Vagina (tissue), 2 donors: ENCODE data around the gene BACE1. TPM values are rescaled to one million over a fixed set of nuclear protein-coding genes. Genes with fewer than 3 reads are reported as not detected.

Experiments used
- DNase-seq, 2 donors: peaks; one replicate each; pipeline ENCODE4 v3.0.0-alpha.2; 2017; ENCODE audit errors: extremely low spot score in 2 of 2
- H3K27ac ChIP-seq: fragments of 200-600 bp; sonication (generic); one replicate; pipeline ENCODE4 v1.5.1; 2019
- H3K27me3 ChIP-seq: fragments of 200-600 bp; sonication (generic); one replicate; pipeline ENCODE4 v1.5.1; 2019
- H3K36me3 ChIP-seq, 2 donors: fragments of 200-600 bp; sonication (generic); one replicate each; pipeline ENCODE4 v1.5.1; 2017 to 2019
- H3K4me1 ChIP-seq: fragments of 200-600 bp; sonication (generic); one replicate; pipeline ENCODE4 v1.5.1; 2019
- H3K4me3 ChIP-seq, 2 donors: fragments of 200-600 bp; sonication (generic); 1 replicate in 1 of 2; 2 replicates in 1 of 2; pipeline ENCODE4 v1.5.1; 2016 to 2019
- H3K9me3 ChIP-seq: fragments of 200-600 bp; sonication (generic); one replicate; pipeline ENCODE4 v1.5.1; 2019
- POLR2A ChIP-seq, 2 donors: fragments of 450-650 bp; IDR thresholded peaks; one replicate each; pipeline ENCODE4 v1.6.1; 2017; ENCODE audit warnings: antibody characterized with exemption in 2 of 2, mild to moderate bottlenecking in 2 of 2, moderate library complexity in 2 of 2
- POLR2AphosphoS5 ChIP-seq, 2 donors: sonication (generic); formaldehyde crosslinking; IDR thresholded peaks; one replicate each; pipeline ENCODE4 v1.9.0; 2017; ENCODE audit warnings: antibody characterized with exemption in 2 of 2, mild to moderate bottlenecking in 2 of 2, low read depth in 1 of 2; ENCODE audit not compliant: insufficient read depth in 1 of 2
- intact Hi-C: fragments of 100-400 bp; cut with DNase I; formaldehyde crosslinking; loops from one replicate; pipeline ENCODE4 v1.15.1; 2023
- total RNA-seq: library from RNA; depleted of rRNA; stranded (reverse); fragments of >200 nt; gene quantifications from one replicate; pipeline ENCODE4 v1.2.3, GENCODE V29; 2016
- TF ChIP-seq, protein P1 (sequence below), 3 experiments: fragments of 450-650 bp in 2 of 3; fragments of 200-600 bp in 1 of 3; sonication (generic) in 1 of 3; IDR thresholded peaks; one replicate each; pipeline ENCODE4 v1.5.1; 2017 to 2019; ENCODE audit warnings: antibody characterized with exemption in 3 of 3, mild to moderate bottlenecking in 2 of 3, moderate library complexity in 2 of 3

Gene BACE1
- total RNA-seq, 1 donor from 2014 or later: 25.8 TPM

DNA sequence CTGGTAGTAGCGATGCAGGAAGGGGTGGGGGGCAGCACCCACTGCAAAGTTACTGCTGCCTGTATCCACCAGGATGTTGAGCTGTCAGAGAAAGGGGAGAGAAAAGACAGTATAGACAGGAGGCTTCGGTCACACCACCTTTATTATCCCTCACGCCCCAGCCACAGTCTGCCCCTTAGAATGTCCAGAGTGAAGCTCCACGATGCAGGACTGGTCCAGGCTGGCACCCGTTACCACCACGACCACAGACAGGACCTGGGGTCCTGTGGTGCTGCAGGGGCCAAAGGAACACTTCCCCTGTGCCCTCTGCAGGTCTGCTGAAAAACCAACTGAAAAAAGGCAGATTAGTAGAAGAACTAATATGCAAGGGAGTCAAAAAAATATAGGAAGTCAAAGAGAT lies 19.2 kb downstream of the BACE1 start:
- Histone ChIP-seq H3K36me3 (peaks cover 0 to 6% of the 10 kb centered on the region in 2 donors), H3K27ac (no peak overlapping the region), H3K9me3 (no peaks in the 10 kb centered on the region), H3K4me3 (no peak overlapping the region), H3K4me1 (peaks cover 20% of the 10 kb centered on the region), H3K27me3 (no peaks in the 10 kb centered on the region)
- TF ChIP-seq, protein P1, sequence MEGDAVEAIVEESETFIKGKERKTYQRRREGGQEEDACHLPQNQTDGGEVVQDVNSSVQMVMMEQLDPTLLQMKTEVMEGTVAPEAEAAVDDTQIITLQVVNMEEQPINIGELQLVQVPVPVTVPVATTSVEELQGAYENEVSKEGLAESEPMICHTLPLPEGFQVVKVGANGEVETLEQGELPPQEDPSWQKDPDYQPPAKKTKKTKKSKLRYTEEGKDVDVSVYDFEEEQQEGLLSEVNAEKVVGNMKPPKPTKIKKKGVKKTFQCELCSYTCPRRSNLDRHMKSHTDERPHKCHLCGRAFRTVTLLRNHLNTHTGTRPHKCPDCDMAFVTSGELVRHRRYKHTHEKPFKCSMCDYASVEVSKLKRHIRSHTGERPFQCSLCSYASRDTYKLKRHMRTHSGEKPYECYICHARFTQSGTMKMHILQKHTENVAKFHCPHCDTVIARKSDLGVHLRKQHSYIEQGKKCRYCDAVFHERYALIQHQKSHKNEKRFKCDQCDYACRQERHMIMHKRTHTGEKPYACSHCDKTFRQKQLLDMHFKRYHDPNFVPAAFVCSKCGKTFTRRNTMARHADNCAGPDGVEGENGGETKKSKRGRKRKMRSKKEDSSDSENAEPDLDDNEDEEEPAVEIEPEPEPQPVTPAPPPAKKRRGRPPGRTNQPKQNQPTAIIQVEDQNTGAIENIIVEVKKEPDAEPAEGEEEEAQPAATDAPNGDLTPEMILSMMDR (IDR thresholded peaks at IDR 0.05): no peak
- TF ChIP-seq POLR2A (IDR thresholded peaks at IDR 0.05) (no peak), POLR2AphosphoS5 (IDR thresholded peaks at IDR 0.05; ENCODE audit: insufficient read depth in 1 of 2, low read depth in 1 of 2) (no peak)
- no peak for DNase-seq
- intact Hi-C loops: no loop called here

- TF ChIP-seq, protein P1 (IDR thresholded peaks at IDR 0.05): no peak
- no peak for TF ChIP-seq POLR2AphosphoS5 (IDR thresholded peaks at IDR 0.05; ENCODE audit: insufficient read depth in 1 of 2, low read depth in 1 of 2)
- no peak for TF ChIP-seq POLR2A (IDR thresholded peaks at IDR 0.05)
- H3K27ac ChIP-seq: no peak overlapping the region
- intact Hi-C loops: no loop called here
- DNase-seq: no peak
- H3K36me3 ChIP-seq: peaks cover 0 to 18% of the 10 kb centered on the region in 2 donors
- H3K27me3 ChIP-seq: no peaks in the 10 kb centered on the region
- H3K4me3 ChIP-seq: no peak overlapping the region
- no peaks in the 10 kb centered on the region for H3K9me3 ChIP-seq
- H3K4me1 ChIP-seq: peaks cover 13% of the 10 kb centered on the region
Measured at GRCh38 chr11:117295438-117296137, 20.5 kb downstream of the BACE1 start.

- TF ChIP-seq POLR2A (IDR thresholded peaks at IDR 0.05): no peak
- TF ChIP-seq, protein P1 (IDR thresholded peaks at IDR 0.05): no peak
- no peak for TF ChIP-seq POLR2AphosphoS5 (IDR thresholded peaks at IDR 0.05; ENCODE audit: insufficient read depth in 1 of 2, low read depth in 1 of 2)
- H3K27me3 ChIP-seq: no peaks in the 10 kb centered on the region
- intact Hi-C loops: no loop called here
- no peaks in the 10 kb centered on the region for H3K9me3 ChIP-seq
- H3K4me1 ChIP-seq: no peaks in the 10 kb centered on the region
- DNase-seq: no peak
- peaks cover 0 to 36% of the 10 kb centered on the region in 2 donors for H3K36me3 ChIP-seq
- H3K4me3 ChIP-seq: no peak overlapping the region
- no peak overlapping the region for H3K27ac ChIP-seq
Measured at GRCh38 chr11:117292616-117293015, 23.4 kb downstream of the BACE1 start.

- Histone ChIP-seq H3K4me3 (no peak within 1 kb of the TSS), H3K9me3 (no peaks in the 10 kb centered on the region), H3K27ac (no peak within 1 kb of the TSS), H3K36me3 (peaks cover 0 to 47% of the 10 kb centered on the region in 2 donors), H3K4me1 (no peaks in the 10 kb centered on the region), H3K27me3 (no peaks in the 10 kb centered on the region)
- DNase-seq: no peak
- TF ChIP-seq, protein P1 (IDR thresholded peaks at IDR 0.05): no peak
- TF ChIP-seq POLR2AphosphoS5 (IDR thresholded peaks at IDR 0.05; ENCODE audit: insufficient read depth in 1 of 2, low read depth in 1 of 2) (no peak), POLR2A (IDR thresholded peaks at IDR 0.05) (no peak)
- intact Hi-C loops: no loop called here
Measured at GRCh38 chr11:117290809-117291396, 25.2 kb downstream of the BACE1 start, which contains the start of gene BACE1-AS. BACE1-AS (plus strand) TSS chr11:117291346.

DNA sequence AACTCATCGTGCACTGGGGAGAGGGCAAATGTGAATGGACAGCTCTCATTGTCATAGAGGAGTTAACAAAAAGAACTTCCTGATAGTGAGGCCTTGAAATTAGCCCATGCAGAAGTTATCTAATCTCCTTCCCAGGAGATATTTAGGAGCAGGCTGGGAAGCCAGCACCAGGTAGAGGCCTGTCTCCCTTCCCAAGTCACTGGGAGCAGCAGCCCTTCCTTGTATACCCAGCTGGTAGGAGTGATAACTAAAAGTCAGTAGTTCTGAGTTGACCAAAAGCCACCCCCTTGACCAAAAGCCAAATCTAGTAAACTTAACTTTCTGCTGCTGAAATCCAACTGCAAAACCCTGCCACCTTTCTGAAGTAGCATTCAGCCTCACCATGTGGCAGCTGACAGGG lies 26.3 kb downstream of the BACE1 start:
- DNase-seq: no peak
- TF ChIP-seq, protein P1 (IDR thresholded peaks at IDR 0.05): no peak
- TF ChIP-seq POLR2A (IDR thresholded peaks at IDR 0.05): no peak

More for the DNA sequence above, 26.3 kb downstream of the BACE1 start:
- H3K27ac ChIP-seq: no peak overlapping the region
- intact Hi-C loops: no loop called here
- peaks cover 0 to 52% of the 10 kb centered on the region in 2 donors for H3K36me3 ChIP-seq
- no peaks in the 10 kb centered on the region for H3K9me3 ChIP-seq
- H3K4me1 ChIP-seq: no peaks in the 10 kb centered on the region
- no peaks in the 10 kb centered on the region for H3K27me3 ChIP-seq
- H3K4me3 ChIP-seq: no peak overlapping the region
